ENCODE results near the gene CXCR4.
"Not testable (repeated sequence)": the region's sequence is repeated elsewhere in the genome, so short reads cannot be mapped to it uniquely, and the experiment has no call there.

The CXCR4 gene

DNA sequence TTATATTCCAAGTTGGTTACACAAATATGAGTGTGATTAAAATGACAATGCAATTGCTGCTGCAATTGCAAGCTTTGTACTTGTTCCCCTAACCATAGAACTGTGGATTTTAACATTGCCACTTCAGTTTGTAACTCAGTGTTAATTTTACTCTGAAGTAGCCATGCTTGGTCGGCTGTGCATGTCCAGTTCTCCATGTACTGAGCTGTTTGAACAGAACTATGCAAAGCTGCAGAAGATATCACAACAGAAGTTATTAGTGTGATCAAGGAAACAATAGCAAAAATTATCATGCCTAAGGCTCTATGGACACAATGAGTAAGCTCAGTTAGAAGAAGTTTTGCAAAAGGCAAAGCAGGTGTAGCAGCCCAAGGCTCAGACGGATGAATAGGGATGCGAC lies 45.3 kb downstream of the CXCR4 start:
- no peak for DNase-seq (ENCODE audit: low spot score)

- DNase-seq (ENCODE audit: low spot score): not testable (repeated sequence)
These were observed 46.1 kb downstream of the CXCR4 start for GRCh38 chr2:136071887-136072286.

- DNase-seq (ENCODE audit: low spot score): no peak
These were observed 47.0 kb downstream of the CXCR4 start for GRCh38 chr2:136070913-136071312.

DNA sequence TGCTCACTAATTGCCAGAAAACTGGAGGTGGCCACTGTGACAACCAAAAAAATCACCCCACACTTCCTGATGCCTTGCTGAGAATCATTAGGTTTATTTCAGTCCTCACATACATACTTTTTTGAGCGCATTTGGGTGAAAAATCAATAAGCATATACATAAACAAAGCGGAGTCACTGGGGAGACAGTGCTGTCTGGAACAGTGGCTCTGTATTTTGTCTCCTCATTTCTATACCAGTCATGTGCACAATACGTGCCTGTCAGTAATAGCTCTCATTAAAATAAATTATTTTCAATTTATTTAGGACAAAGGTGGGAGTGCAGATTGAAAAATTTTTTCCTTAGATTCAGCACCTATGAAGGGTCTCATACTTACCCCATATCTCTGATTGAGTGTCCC lies 48.2 kb downstream of the CXCR4 start:
- no peak for DNase-seq (ENCODE audit: low spot score)

DNA sequence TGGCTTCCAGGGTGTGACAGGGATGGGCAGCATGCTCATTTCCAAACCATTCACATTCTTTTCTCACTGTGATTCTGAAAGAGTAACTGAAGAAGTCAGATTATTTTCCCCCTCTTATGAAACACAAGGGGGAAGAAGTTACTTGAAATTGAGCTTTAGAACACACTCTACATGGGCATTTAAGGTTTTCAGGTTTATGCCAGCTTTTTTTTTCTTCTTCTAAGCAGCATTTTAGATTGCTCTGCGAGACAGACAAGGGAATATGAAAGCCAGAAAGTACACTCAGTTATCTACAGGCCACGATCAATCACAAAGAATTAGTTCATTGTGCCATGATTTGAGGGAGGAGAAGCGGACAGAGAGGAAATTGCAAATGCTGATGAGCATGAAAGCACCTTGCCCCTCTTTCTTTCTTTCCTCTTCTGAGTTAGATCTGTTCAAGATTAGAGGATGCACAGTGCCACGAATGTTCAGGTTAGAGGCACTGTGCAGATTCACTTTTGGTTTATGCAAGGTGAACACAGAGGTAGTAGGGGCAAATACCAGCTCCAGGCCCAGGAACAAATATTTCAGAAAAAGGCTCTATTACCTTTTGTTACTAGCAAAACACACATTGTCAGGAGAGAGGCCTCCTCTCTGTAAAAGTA lies 49.2 kb downstream of the CXCR4 start:
- no peak for DNase-seq (ENCODE audit: low spot score)

GRCh38 chr2:136067897-136068580 lies 49.9 kb downstream of the CXCR4 start:
- DNase-seq (ENCODE audit: low spot score): no peak

DNA sequence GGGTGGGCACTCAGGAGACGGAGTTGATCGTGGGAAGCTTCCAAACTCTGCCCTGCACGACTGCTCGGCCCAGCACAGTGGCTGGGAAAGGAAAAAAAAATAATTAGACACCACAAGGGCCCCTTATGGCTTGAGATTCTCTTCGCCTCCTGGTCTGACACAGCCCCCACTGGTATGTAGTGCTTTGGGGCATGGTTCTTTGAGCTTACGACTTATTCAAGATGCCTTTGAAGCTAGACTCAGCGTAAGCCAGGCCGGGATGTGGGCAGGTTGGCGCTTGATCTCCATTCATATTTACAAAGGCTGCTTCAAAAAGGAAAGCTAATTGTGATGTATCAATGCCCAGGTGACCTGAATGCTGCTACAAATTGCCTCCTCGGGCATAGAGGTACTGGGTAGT lies 50.5 kb downstream of the CXCR4 start:
- DNase-seq (ENCODE audit: low spot score): no peak

- DNase-seq (ENCODE audit: low spot score): no peak
These were observed 52.0 kb downstream of the CXCR4 start for GRCh38 chr2:136065907-136066306.

DNA sequence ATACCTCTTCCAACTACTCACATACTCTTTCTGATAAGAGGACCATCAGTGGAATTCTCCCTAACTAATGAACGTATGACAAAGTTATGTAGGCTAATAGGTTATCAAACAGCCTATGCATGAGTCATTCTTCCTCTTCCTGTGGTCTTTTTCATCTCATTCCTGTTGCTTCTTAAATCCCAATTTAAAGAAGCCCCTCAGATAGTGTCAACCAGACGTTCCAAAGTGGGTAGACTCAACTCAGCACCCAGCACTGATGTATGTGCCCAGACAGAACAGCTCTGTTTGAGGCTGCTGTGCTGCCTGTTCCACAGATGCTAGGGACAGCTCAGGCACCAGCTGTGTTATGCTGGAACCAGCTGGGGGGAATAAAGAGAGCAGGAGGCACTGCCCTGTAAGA lies 52.6 kb downstream of the CXCR4 start:
- DNase-seq (ENCODE audit: low spot score): no peak
